Glutamatergic neuron (in vitro differentiated cells): Measurements from ENCODE around the gene TADA3. TPM values are rescaled to one million over a fixed set of nuclear protein-coding genes. Genes with fewer than 3 reads are reported as not detected.

Experiments
- DNase-seq: peaks from one replicate; pipeline ENCODE4 v3.0.0; 2022
- H3K27ac Mint-ChIP-seq: one replicate; pipeline ENCODE4 v1.8.0; 2020; ENCODE audit warnings: mild to moderate bottlenecking, mixed read lengths, inconsistent platforms; ENCODE audit not compliant: unreplicated experiment
- H3K27me3 Mint-ChIP-seq: one replicate; pipeline ENCODE4 v1.8.0; 2020; ENCODE audit warnings: mild to moderate bottlenecking, moderate library complexity, mixed read lengths, inconsistent platforms; ENCODE audit not compliant: unreplicated experiment
- H3K36me3 Mint-ChIP-seq: one replicate; pipeline ENCODE4 v1.8.0; 2020; ENCODE audit warnings: mild to moderate bottlenecking, mixed read lengths, inconsistent platforms; ENCODE audit not compliant: unreplicated experiment
- H3K4me1 Mint-ChIP-seq: one replicate; pipeline ENCODE4 v1.8.0; 2020; ENCODE audit warnings: mild to moderate bottlenecking, low read depth, mixed read lengths, inconsistent platforms; ENCODE audit not compliant: unreplicated experiment
- H3K4me3 Mint-ChIP-seq: one replicate; pipeline ENCODE4 v1.8.0; 2020; ENCODE audit warnings: mild to moderate bottlenecking, mixed read lengths, inconsistent platforms; ENCODE audit not compliant: unreplicated experiment
- H3K9me3 Mint-ChIP-seq: one replicate; pipeline ENCODE4 v1.8.0; 2020; ENCODE audit warnings: mild to moderate bottlenecking, moderate library complexity, mixed read lengths, inconsistent platforms; ENCODE audit not compliant: unreplicated experiment
- total RNA-seq: library from RNA; stranded (reverse); fragmentation: NEBNext Ultra II Directional; extraction: Animal tissue kit (Norgen Biotek cat#: 25700); gene quantifications from one replicate; pipeline ENCODE4 v1.2.1, GENCODE V29; 2021; ENCODE audit not compliant: unreplicated experiment
- TF ChIP-seq, protein P1 (sequence below): fragments of 200-600 bp; sonication (generic); IDR thresholded peaks from one replicate; pipeline ENCODE4 v1.5.0; 2021; ENCODE audit not compliant: partially characterized antibody, unreplicated experiment

The TADA3 gene
- total RNA-seq, 1 donor from 2014 or later = 59.1 TPM

DNA sequence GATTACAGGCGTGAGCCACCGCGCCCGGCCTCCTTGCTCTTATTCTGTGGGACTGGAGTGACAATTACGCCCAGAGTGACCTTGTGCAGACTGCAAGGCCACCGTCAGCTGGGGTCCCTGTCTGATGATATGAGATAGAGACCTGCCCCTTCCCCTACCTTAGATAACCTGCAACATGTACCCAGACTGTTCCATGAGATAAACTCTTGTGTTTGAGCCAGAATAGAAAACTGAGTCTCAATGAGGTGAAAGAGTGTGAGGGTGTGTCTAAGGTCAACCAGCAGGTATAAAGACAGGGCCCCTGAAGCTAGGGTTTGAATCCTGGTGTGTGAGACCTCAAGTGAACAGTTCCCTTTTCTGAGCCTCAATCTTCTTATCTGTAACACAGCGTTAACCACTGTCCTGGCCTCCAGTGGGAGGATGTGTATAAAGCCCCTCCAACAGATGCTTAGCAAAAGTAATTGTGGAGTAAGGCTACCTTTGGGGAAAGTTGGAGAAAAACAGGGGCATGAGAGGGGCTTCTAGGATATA lies 6.0 kb downstream of the TADA3 start:
- Mint-ChIP-seq H3K9me3 (no peaks in the 10 kb centered on the region), H3K36me3 (peaks cover 8% of the 10 kb centered on the region)
- TF ChIP-seq, protein P1, sequence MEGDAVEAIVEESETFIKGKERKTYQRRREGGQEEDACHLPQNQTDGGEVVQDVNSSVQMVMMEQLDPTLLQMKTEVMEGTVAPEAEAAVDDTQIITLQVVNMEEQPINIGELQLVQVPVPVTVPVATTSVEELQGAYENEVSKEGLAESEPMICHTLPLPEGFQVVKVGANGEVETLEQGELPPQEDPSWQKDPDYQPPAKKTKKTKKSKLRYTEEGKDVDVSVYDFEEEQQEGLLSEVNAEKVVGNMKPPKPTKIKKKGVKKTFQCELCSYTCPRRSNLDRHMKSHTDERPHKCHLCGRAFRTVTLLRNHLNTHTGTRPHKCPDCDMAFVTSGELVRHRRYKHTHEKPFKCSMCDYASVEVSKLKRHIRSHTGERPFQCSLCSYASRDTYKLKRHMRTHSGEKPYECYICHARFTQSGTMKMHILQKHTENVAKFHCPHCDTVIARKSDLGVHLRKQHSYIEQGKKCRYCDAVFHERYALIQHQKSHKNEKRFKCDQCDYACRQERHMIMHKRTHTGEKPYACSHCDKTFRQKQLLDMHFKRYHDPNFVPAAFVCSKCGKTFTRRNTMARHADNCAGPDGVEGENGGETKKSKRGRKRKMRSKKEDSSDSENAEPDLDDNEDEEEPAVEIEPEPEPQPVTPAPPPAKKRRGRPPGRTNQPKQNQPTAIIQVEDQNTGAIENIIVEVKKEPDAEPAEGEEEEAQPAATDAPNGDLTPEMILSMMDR = no peak

GRCh38 chr3:9785602-9786001 lies 6.7 kb downstream of the TADA3 start:
- no peak for DNase-seq
- Mint-ChIP-seq H3K36me3 (peaks cover 8% of the 10 kb centered on the region), H3K4me1 (peaks cover 2% of the 10 kb centered on the region), H3K4me3 (no peak overlapping the region), H3K27ac (peak overlapping the region; percentile 11), H3K9me3 (no peaks in the 10 kb centered on the region), H3K27me3 (no peaks in the 10 kb centered on the region)
- TF ChIP-seq, protein P1 = no peak

More for the DNA sequence above, 6.0 kb downstream of the TADA3 start:
- peak overlapping the region; percentile 38 for H3K27ac Mint-ChIP-seq
- H3K4me1 Mint-ChIP-seq = peaks cover 4% of the 10 kb centered on the region
- DNase-seq = no peak
- H3K4me3 Mint-ChIP-seq = no peak overlapping the region
- peaks cover 2% of the 10 kb centered on the region for H3K27me3 Mint-ChIP-seq

- peaks cover 3% of the 10 kb centered on the region for H3K36me3 Mint-ChIP-seq
- H3K27me3 Mint-ChIP-seq = no peaks in the 10 kb centered on the region
- H3K27ac Mint-ChIP-seq = no peak overlapping the region
- no peak overlapping the region for H3K4me3 Mint-ChIP-seq
- H3K9me3 Mint-ChIP-seq = no peaks in the 10 kb centered on the region
- TF ChIP-seq, protein P1 = no peak
- peaks cover 2% of the 10 kb centered on the region for H3K4me1 Mint-ChIP-seq
- no peak for DNase-seq
Measured at GRCh38 chr3:9784965-9785364, 7.3 kb downstream of the TADA3 start.

- no peaks in the 10 kb centered on the region for H3K36me3 Mint-ChIP-seq
- no peaks in the 10 kb centered on the region for H3K9me3 Mint-ChIP-seq
- no peaks in the 10 kb centered on the region for H3K27me3 Mint-ChIP-seq
Measured at GRCh38 chr3:9783954-9784353, 8.3 kb downstream of the TADA3 start.

DNA sequence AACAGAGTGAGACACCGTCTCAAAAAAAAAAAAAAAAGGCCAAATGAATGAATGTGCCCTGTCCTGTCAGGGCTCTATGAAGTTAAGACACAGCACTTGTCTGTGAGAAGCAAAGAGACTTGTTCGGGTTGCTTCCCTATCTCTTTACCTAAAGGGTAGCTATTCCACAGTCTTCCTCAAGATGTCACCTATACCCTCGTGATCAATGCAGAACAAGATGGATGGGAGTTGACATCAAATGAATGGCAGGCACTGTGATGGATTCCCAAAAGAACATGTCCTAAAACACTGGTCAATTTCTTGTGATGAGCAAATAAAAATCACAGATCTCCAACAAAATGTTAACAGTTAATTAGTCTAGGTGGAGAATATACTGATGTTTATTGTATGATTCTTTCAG lies 9.5 kb downstream of the TADA3 start:
- TF ChIP-seq, protein P1 = no peak
- H3K27ac Mint-ChIP-seq = no peak overlapping the region
- H3K9me3 Mint-ChIP-seq = no peaks in the 10 kb centered on the region
- H3K4me3 Mint-ChIP-seq = no peak overlapping the region
- H3K4me1 Mint-ChIP-seq = peaks cover 6% of the 10 kb centered on the region
- no peaks in the 10 kb centered on the region for H3K27me3 Mint-ChIP-seq
- H3K36me3 Mint-ChIP-seq = no peaks in the 10 kb centered on the region
- DNase-seq = no peak

More at GRCh38 chr3:9783954-9784353, 8.3 kb downstream of the TADA3 start:
- TF ChIP-seq, protein P1 = no peak
- Mint-ChIP-seq H3K4me3 (no peak overlapping the region), H3K4me1 (peaks cover 4% of the 10 kb centered on the region), H3K27ac (no peak overlapping the region)
- no peak for DNase-seq
